Neural progenitor cell (in vitro differentiated cells): ENCODE data around the gene SCYL2. TPM values are rescaled to one million over a fixed set of nuclear protein-coding genes. Genes with fewer than 3 reads are reported as not detected.
"Not testable (repeated sequence)": the region's sequence is repeated elsewhere in the genome, so short reads cannot be mapped to it uniquely, and the experiment has no call there.

Source experiments
- DNase-seq: peaks from one replicate; pipeline ENCODE4 v3.0.0-alpha.2; 2016; ENCODE audit warnings: low spot score
- H2AFZ ChIP-seq: fragments of 200-600 bp; sonication (generic); replicated peaks from 2 replicates; pipeline ENCODE4 v1.6.1; 2016; ENCODE audit warnings: antibody characterized with exemption
- H3F3A ChIP-seq: fragments of 200-600 bp; sonication (generic); 2 replicates; pipeline ENCODE4 v1.6.1; 2016; ENCODE audit warnings: antibody characterized with exemption, low read depth
- H3K27ac ChIP-seq: fragments of 200-600 bp; sonication (generic); 2 replicates; pipeline ENCODE4 v1.5.1; 2016; ENCODE audit warnings: mild to moderate bottlenecking
- H3K27me3 ChIP-seq: fragments of 200-600 bp; sonication (generic); 2 replicates; pipeline ENCODE4 v1.6.1; 2016; ENCODE audit warnings: mild to moderate bottlenecking, moderate library complexity
- H3K36me3 ChIP-seq: fragments of 200-600 bp; sonication (generic); 2 replicates; pipeline ENCODE4 v1.5.1; 2016
- H3K4me1 ChIP-seq: fragments of 200-600 bp; sonication (generic); 2 replicates; pipeline ENCODE4 v1.6.1; 2016; ENCODE audit warnings: mixed run types
- H3K4me2 ChIP-seq: fragments of 200-600 bp; sonication (generic); 2 replicates; pipeline ENCODE4 v1.6.1; 2016
- H3K4me3 ChIP-seq: fragments of 200-600 bp; sonication (generic); 2 replicates; pipeline ENCODE4 v1.5.1; 2016
- H3K79me2 ChIP-seq: fragments of 200-600 bp; sonication (generic); 2 replicates; pipeline ENCODE4 v1.6.1; 2016; ENCODE audit warnings: low read depth
- H3K9ac ChIP-seq: fragments of 200-600 bp; sonication (generic); 2 replicates; pipeline ENCODE4 v1.6.1; 2016
- H3K9me3 ChIP-seq: fragments of 200-600 bp; sonication (generic); 2 replicates; pipeline ENCODE4 v1.5.1; 2016; ENCODE audit warnings: low read depth
- H4K20me1 ChIP-seq: fragments of 200-600 bp; sonication (generic); 2 replicates; pipeline ENCODE4 v1.6.1; 2016; ENCODE audit warnings: low read depth
- H3K27ac Mint-ChIP-seq: 3 replicates; pipeline ENCODE4 v1.8.0; 2021; ENCODE audit warnings: mixed read lengths
- H3K27me3 Mint-ChIP-seq: 2 replicates; pipeline ENCODE4 v1.8.0; 2022; ENCODE audit warnings: low read depth, mild to moderate bottlenecking, inconsistent platforms, moderate library complexity, mixed read lengths; ENCODE audit not compliant: insufficient read depth
- H3K36me3 Mint-ChIP-seq: 3 replicates; pipeline ENCODE4 v1.8.0; 2021; ENCODE audit warnings: mixed read lengths
- H3K4me1 Mint-ChIP-seq: 3 replicates; pipeline ENCODE4 v1.8.0; 2021; ENCODE audit warnings: mixed read lengths
- H3K4me3 Mint-ChIP-seq: 3 replicates; pipeline ENCODE4 v1.8.0; 2021; ENCODE audit warnings: mild to moderate bottlenecking, moderate library complexity, mixed read lengths
- H3K9me3 Mint-ChIP-seq: 3 replicates; pipeline ENCODE4 v1.8.0; 2020; ENCODE audit warnings: mixed read lengths
- CTCF ChIP-seq: fragments of 200-600 bp; sonication (generic); IDR thresholded peaks from 2 replicates; pipeline ENCODE4 v1.5.1; 2017; ENCODE audit warnings: antibody characterized with exemption, mild to moderate bottlenecking
- EZH2 ChIP-seq: fragments of 200-600 bp; sonication (generic); IDR thresholded peaks from 2 replicates; pipeline ENCODE4 v1.6.1; 2017; ENCODE audit warnings: antibody characterized with exemption, mild to moderate bottlenecking, moderate library complexity
- EZH2phosphoT487 ChIP-seq: fragments of 200-600 bp; sonication (generic); IDR thresholded peaks from 2 replicates; pipeline ENCODE4 v1.6.1; 2017; ENCODE audit warnings: antibody characterized with exemption
- total RNA-seq: library from RNA; depleted of rRNA; stranded (reverse); fragments of >200 nt; gene quantifications from 2 replicates; pipeline ENCODE4 v1.2.3, GENCODE V29; 2015; ENCODE audit warnings: low replicate concordance

SCYL2 gene
- 62.0 and 151 TPM in 2 replicates for total RNA-seq

GRCh38 chr12:100266835-100267602 lies at the start of gene SCYL2, which contains the start of gene DEPDC4:
Gene SCYL2, plus strand, starts transcription at chr12:100267177. Its CDS starts 15,794 bp downstream, at chr12:100282971.
Gene DEPDC4, minus strand, starts transcription at chr12:100267079. Its CDS starts 3 bp downstream, at chr12:100267076.
- H3K9me3 Mint-ChIP-seq = no peaks in the 10 kb centered on the region
- peaks cover 17% of the 10 kb centered on the region for H3K4me1 Mint-ChIP-seq
- peak within 1 kb of the TSS; percentile 99 for H3K27ac Mint-ChIP-seq
- H3K4me1 ChIP-seq = peaks cover 20% of the 10 kb centered on the region
- peak within 1 kb of the TSS; percentile 93 for H3K4me2 ChIP-seq
- H3K36me3 Mint-ChIP-seq = peaks cover 2% of the 10 kb centered on the region
- peak within 1 kb of the TSS; percentile 82 for H3K4me3 ChIP-seq
- peaks cover 28% of the 10 kb centered on the region for H4K20me1 ChIP-seq
- H3K9ac ChIP-seq = peak within 1 kb of the TSS; percentile 84
- peak within 1 kb of the TSS; percentile 96 for H3K27ac ChIP-seq
- no peaks in the 10 kb centered on the region for H3K36me3 ChIP-seq
- no peaks in the 10 kb centered on the region for H3K9me3 ChIP-seq
- TF ChIP-seq CTCF = peak; percentile 11
- peak; percentile 32 for TF ChIP-seq EZH2
- no peak for TF ChIP-seq EZH2phosphoT487
- peak within 1 kb of the TSS; percentile 98 for H3K4me3 Mint-ChIP-seq
- H3F3A ChIP-seq = peaks cover 12% of the 10 kb centered on the region
- H3K27me3 ChIP-seq = no peaks in the 10 kb centered on the region
- peaks cover 46% of the 10 kb centered on the region for H3K79me2 ChIP-seq
- peak; percentile 96 for DNase-seq
- peak within 1 kb of the TSS; percentile 75 for H2AFZ ChIP-seq
- peaks cover 2% of the 10 kb centered on the region for H3K27me3 Mint-ChIP-seq

- no peak overlapping the region for H3K4me3 ChIP-seq
- H3K4me1 ChIP-seq = no peaks in the 10 kb centered on the region
- no peaks in the 10 kb centered on the region for H4K20me1 ChIP-seq
- no peaks in the 10 kb centered on the region for H3K9me3 Mint-ChIP-seq
- no peak overlapping the region for H3K4me3 Mint-ChIP-seq
- H3K27ac ChIP-seq = no peak overlapping the region
- no peak overlapping the region for H3K4me2 ChIP-seq
- no peaks in the 10 kb centered on the region for H3F3A ChIP-seq
- TF ChIP-seq CTCF (no peak), EZH2 (no peak), EZH2phosphoT487 (no peak)
- no peak for DNase-seq
- peak overlapping the region; percentile 14 for H3K9ac ChIP-seq
- no peak overlapping the region for H2AFZ ChIP-seq
- no peak overlapping the region for H3K27ac Mint-ChIP-seq
- no peaks in the 10 kb centered on the region for H3K27me3 Mint-ChIP-seq
- H3K36me3 ChIP-seq = peaks cover 18% of the 10 kb centered on the region
- no peaks in the 10 kb centered on the region for H3K4me1 Mint-ChIP-seq
- H3K9me3 ChIP-seq = no peaks in the 10 kb centered on the region
- no peaks in the 10 kb centered on the region for H3K27me3 ChIP-seq
- H3K79me2 ChIP-seq = no peaks in the 10 kb centered on the region
- peaks cover 4% of the 10 kb centered on the region for H3K36me3 Mint-ChIP-seq
Observed at GRCh38 chr12:100219328-100220109, 47.5 kb upstream of the SCYL2 start.

- H3K36me3 ChIP-seq = peaks cover 18% of the 10 kb centered on the region
- no peak overlapping the region for H3K4me3 ChIP-seq
- no peak overlapping the region for H3K9ac ChIP-seq
- no peak for TF ChIP-seq EZH2
- no peak for TF ChIP-seq CTCF
- no peak for TF ChIP-seq EZH2phosphoT487
- DNase-seq = no peak
- H3K79me2 ChIP-seq = no peaks in the 10 kb centered on the region
- Mint-ChIP-seq H3K36me3 (peaks cover 4% of the 10 kb centered on the region), H3K27ac (no peak overlapping the region), H3K4me1 (no peaks in the 10 kb centered on the region), H3K27me3 (no peaks in the 10 kb centered on the region), H3K4me3 (no peak overlapping the region), H3K9me3 (no peaks in the 10 kb centered on the region)
- H2AFZ ChIP-seq = no peak overlapping the region
- H3K4me2 ChIP-seq = no peak overlapping the region
- no peaks in the 10 kb centered on the region for H3K27me3 ChIP-seq
- H3F3A ChIP-seq = no peaks in the 10 kb centered on the region
- no peak overlapping the region for H3K27ac ChIP-seq
- no peaks in the 10 kb centered on the region for H3K4me1 ChIP-seq
- no peaks in the 10 kb centered on the region for H3K9me3 ChIP-seq
- no peaks in the 10 kb centered on the region for H4K20me1 ChIP-seq
Observed at GRCh38 chr12:100221523-100221922, 45.5 kb upstream of the SCYL2 start.

- H3K36me3 Mint-ChIP-seq, H3K4me3 ChIP-seq, H3K9me3 ChIP-seq, H3K9me3 Mint-ChIP-seq, H3K9ac ChIP-seq, H3K27ac Mint-ChIP-seq, H3F3A ChIP-seq, H3K79me2 ChIP-seq, H3K4me1 ChIP-seq, H3K27ac ChIP-seq, H3K4me2 ChIP-seq, DNase-seq, H2AFZ ChIP-seq, H4K20me1 ChIP-seq, H3K4me1 Mint-ChIP-seq, H3K27me3 Mint-ChIP-seq, H3K27me3 ChIP-seq, H3K4me3 Mint-ChIP-seq: not testable (repeated sequence)
- H3K36me3 ChIP-seq = peaks cover 18% of the 10 kb centered on the region
Observed at GRCh38 chr12:100222173-100222572, 44.8 kb upstream of the SCYL2 start.
